ENCODE results near the gene FANCG.

FANCG gene

GRCh38 chr9:35074141-35074540 lies 5.6 kb downstream of the FANCG start:
- WGBS (ENCODE audit: insufficient coverage): 98% methylated on average over 6 of the region's 6 CpGs
- POLR2A ChIA-PET: no interaction called here
- H3K9me3 ChIP-seq (ENCODE audit: control extremely low read depth in 1 of 5, control insufficient read depth in 4 of 5, insufficient read depth in 2 of 5, low read depth in 1 of 5, low read length in 4 of 5): no peaks in the 10 kb centered on the region

DNA sequence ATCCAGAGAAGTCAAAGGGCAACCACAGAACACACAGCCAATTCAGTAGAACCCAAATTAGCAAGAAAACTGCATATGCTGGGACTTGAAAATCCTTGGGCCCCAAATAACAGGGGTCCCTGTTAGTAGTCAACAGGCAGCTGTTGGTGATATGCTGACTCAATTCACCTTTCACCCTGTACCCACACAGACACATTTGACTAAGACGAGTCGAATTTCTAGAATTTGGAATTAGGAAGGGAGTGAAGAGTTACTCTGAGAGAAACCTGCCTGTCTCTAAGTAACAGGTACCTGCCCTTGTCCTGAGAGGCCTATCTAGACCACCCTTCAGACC lies 6.5 kb downstream of the FANCG start:
- ChIA-PET POLR2A (no interaction called here), CTCF (no interaction called here)
- H3K9me3 ChIP-seq (ENCODE audit: control extremely low read depth in 1 of 5, control insufficient read depth in 4 of 5, insufficient read depth in 2 of 5, low read depth in 1 of 5, low read length in 4 of 5): no peaks in the 10 kb centered on the region
- H3K4me1 ChIP-seq (ENCODE audit: control extremely low read depth in 1 of 4, control insufficient read depth in 4 of 4, insufficient read depth in 4 of 4, low read length in 3 of 4): peaks cover 20 to 41% (median 30%) of the 10 kb centered on the region in 4 experiments
- no CpG with 5 or more reads among the region's 2 CpGs for WGBS (ENCODE audit: insufficient coverage)
- H3K27ac ChIP-seq (ENCODE audit: insufficient read depth in 1 of 2, low read depth in 1 of 2, low read length in 2 of 2, poor library complexity in 1 of 2, severe bottlenecking in 2 of 2): peak overlapping the region; percentile 98 to 99
- no peaks in the 10 kb centered on the region for H3K27me3 ChIP-seq (replicated peaks in 2 of 5; ENCODE audit: control insufficient read depth in 4 of 5, insufficient read depth in 5 of 5, low read length in 4 of 5)
- no peak for DNase-seq
- peak overlapping the region in 4 of 7 experiments; percentile 83 to 97 (median 91) for H3K4me3 ChIP-seq (ENCODE audit: control insufficient read depth in 1 of 7, extremely low read depth in 1 of 7, insufficient read depth in 4 of 7, low read depth in 2 of 7, low read length in 6 of 7)
- H3K36me3 ChIP-seq (ENCODE audit: control insufficient read depth in 4 of 4, insufficient read depth in 4 of 4, low read length in 3 of 4): peaks cover 9 to 71% (median 25%) of the 10 kb centered on the region in 4 experiments

More at GRCh38 chr9:35074141-35074540, 5.6 kb downstream of the FANCG start:
- DNase-seq: no peak
- no peaks in the 10 kb centered on the region for H3K27me3 ChIP-seq (replicated peaks in 2 of 5; ENCODE audit: control insufficient read depth in 4 of 5, insufficient read depth in 5 of 5, low read length in 4 of 5)
- peaks cover 7 to 65% (median 24%) of the 10 kb centered on the region in 4 experiments for H3K36me3 ChIP-seq (ENCODE audit: control insufficient read depth in 4 of 4, insufficient read depth in 4 of 4, low read length in 3 of 4)
- CTCF ChIA-PET: no interaction called here
- no peak overlapping the region for H3K4me3 ChIP-seq (ENCODE audit: control insufficient read depth in 1 of 7, extremely low read depth in 1 of 7, insufficient read depth in 4 of 7, low read depth in 2 of 7, low read length in 6 of 7)
- H3K4me1 ChIP-seq (ENCODE audit: control extremely low read depth in 1 of 4, control insufficient read depth in 4 of 4, insufficient read depth in 4 of 4, low read length in 3 of 4): peaks cover 22 to 42% (median 39%) of the 10 kb centered on the region in 4 experiments
- H3K27ac ChIP-seq (ENCODE audit: insufficient read depth in 1 of 2, low read depth in 1 of 2, low read length in 2 of 2, poor library complexity in 1 of 2, severe bottlenecking in 2 of 2): no peak overlapping the region

- Histone ChIP-seq H3K36me3 (ENCODE audit: control insufficient read depth in 4 of 4, insufficient read depth in 4 of 4, low read length in 3 of 4) (peaks cover 11 to 73% (median 31%) of the 10 kb centered on the region in 4 experiments), H3K4me3 (ENCODE audit: control insufficient read depth in 1 of 7, extremely low read depth in 1 of 7, insufficient read depth in 4 of 7, low read depth in 2 of 7, low read length in 6 of 7) (peak within 1 kb of the TSS; percentile 83 to 98 (median 92)), H3K27ac (ENCODE audit: insufficient read depth in 1 of 2, low read depth in 1 of 2, low read length in 2 of 2, poor library complexity in 1 of 2, severe bottlenecking in 2 of 2) (peak within 1 kb of the TSS; percentile 98 to 99), H3K9me3 (ENCODE audit: control extremely low read depth in 1 of 5, control insufficient read depth in 4 of 5, insufficient read depth in 2 of 5, low read depth in 1 of 5, low read length in 4 of 5) (no peaks in the 10 kb centered on the region), H3K4me1 (ENCODE audit: control extremely low read depth in 1 of 4, control insufficient read depth in 4 of 4, insufficient read depth in 4 of 4, low read length in 3 of 4) (peaks cover 20 to 38% (median 25%) of the 10 kb centered on the region in 4 experiments), H3K27me3 (replicated peaks in 2 of 5; ENCODE audit: control insufficient read depth in 4 of 5, insufficient read depth in 5 of 5, low read length in 4 of 5) (no peaks in the 10 kb centered on the region)
- peak; percentile 98 to 99 (median 99) for DNase-seq
- WGBS (ENCODE audit: insufficient coverage): 2% methylated on average over 45 of the region's 54 CpGs
- ChIA-PET CTCF (interaction anchor here (1.0 to 4.1 kb wide), 7 partner anchors 8 to 43 kb away, joined by 3 to 27 read pairs (median 7); partner anchors contain the start of genes ATOSB, FANCG and PIGO), POLR2A (interaction anchor here (0.8 to 2.5 kb wide), 10 partner anchors 8 to 655 kb away, joined by 3 to 10 read pairs (median 4); partner anchors contain the start of genes FANCG and STOML2)
These were observed 7.1 kb downstream of the FANCG start, which contains the start of gene VCP for GRCh38 chr9:35072461-35073278. Gene VCP, minus strand, starts transcription at chr9:35072625. Its CDS starts 272 bp downstream, at chr9:35072353.

DNA sequence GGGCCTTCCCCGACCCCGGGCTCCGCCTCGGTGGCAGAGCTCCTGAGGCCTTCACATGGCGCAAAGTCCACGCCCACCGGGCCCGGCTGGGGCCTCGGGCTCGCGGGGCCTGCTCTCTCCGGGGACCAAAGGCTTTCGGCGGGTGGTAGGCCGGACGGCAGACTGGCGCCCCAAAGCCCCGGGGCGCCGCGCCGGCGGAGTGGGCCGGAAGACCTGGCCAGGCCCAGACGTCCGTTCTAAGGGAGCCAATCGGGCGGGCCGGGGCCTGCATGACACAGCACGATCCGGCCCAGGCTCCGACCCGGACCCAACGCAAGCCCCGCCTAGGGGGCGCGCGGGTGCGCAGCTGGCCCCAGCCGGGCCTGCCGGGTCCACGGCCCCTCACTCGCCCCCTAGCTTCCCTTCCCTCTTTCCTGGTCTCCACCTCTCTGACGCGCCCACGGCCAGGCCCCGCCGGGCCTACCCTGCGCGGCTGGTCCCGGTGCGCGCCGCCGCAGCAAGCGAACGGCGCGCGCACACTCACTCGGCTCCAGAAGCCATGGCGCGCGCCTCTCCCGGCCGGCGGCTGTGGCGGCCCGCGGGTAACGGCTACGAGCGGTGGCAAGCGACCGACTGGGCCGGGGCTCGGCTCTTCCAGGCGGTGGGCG lies 7.8 kb downstream of the FANCG start:
- no peaks in the 10 kb centered on the region for H3K9me3 ChIP-seq (ENCODE audit: control extremely low read depth in 1 of 5, control insufficient read depth in 4 of 5, insufficient read depth in 2 of 5, low read depth in 1 of 5, low read length in 4 of 5)
- peak overlapping the region; percentile 98 to 99 for H3K27ac ChIP-seq (ENCODE audit: insufficient read depth in 1 of 2, low read depth in 1 of 2, low read length in 2 of 2, poor library complexity in 1 of 2, severe bottlenecking in 2 of 2)
- peaks cover 14 to 73% (median 37%) of the 10 kb centered on the region in 4 experiments for H3K36me3 ChIP-seq (ENCODE audit: control insufficient read depth in 4 of 4, insufficient read depth in 4 of 4, low read length in 3 of 4)
- peak; percentile 93 to 96 (median 95) for DNase-seq
- H3K4me1 ChIP-seq (ENCODE audit: control extremely low read depth in 1 of 4, control insufficient read depth in 4 of 4, insufficient read depth in 4 of 4, low read length in 3 of 4): peaks cover 20 to 38% (median 25%) of the 10 kb centered on the region in 4 experiments
- H3K4me3 ChIP-seq (ENCODE audit: control insufficient read depth in 1 of 7, extremely low read depth in 1 of 7, insufficient read depth in 4 of 7, low read depth in 2 of 7, low read length in 6 of 7): peak overlapping the region; percentile 83 to 98 (median 92)
- H3K27me3 ChIP-seq (replicated peaks in 2 of 5; ENCODE audit: control insufficient read depth in 4 of 5, insufficient read depth in 5 of 5, low read length in 4 of 5): no peaks in the 10 kb centered on the region
- POLR2A ChIA-PET: interaction anchor here (0.8 to 2.5 kb wide), 12 partner anchors 9 to 656 kb away, joined by 3 to 10 read pairs (median 4); partner anchors contain the start of genes FANCG and STOML2
- WGBS (ENCODE audit: insufficient coverage): 0% methylated on average over 50 of the region's 79 CpGs
- CTCF ChIA-PET: interaction anchor here (1.0 to 4.1 kb wide), 9 partner anchors 9 to 44 kb away, joined by 3 to 27 read pairs (median 6); partner anchors contain the start of genes ATOSB, FANCG and PIGO

DNA sequence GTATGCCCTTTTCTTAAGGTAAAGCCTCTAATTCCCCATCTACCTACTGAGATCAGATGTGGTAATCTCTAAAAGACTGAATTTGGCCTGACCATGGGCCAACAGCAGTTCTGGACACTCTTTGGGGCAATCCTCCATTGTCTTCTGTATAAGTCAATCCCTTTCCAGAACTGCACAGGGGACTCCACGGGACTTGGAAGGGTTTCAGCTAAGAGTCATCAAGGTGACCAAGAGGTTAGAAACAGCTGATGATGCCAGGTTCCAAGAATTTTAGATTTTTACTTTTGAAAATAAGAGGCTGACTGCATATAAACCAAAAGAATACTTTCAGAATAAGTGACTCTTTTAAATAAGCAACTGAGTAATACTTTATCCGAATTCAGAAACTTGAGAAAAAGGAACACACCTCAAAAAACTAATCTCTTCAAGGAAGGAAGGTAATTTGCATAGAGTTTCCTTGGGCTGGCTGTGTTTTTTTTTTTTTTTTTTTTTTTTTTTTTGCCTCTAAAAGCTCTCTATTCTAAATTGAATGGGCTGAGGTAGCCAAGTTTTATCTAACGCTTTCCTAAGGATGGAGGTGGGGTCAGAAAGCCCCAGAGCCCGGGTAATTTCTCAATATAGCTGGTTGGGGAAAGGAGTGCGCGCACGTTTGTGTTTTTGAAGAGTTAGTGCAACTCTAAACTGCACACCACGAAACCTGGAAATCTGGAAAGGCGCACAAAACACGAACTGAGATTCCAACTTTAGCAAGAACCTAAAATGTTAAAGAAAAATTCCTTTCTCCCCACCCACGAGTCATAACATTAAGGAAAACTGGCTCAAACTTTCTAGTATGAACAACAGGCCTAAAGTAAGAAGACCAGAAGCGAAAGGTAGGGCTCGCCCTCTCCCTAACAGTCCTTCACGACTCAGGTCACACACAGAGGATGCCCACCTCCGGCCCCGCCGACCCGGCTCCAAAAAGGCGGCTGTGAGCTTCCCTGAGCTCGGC lies 8.6 kb downstream of the FANCG start:
- Histone ChIP-seq H3K4me3 (ENCODE audit: control insufficient read depth in 1 of 7, extremely low read depth in 1 of 7, insufficient read depth in 4 of 7, low read depth in 2 of 7, low read length in 6 of 7) (peak overlapping the region; percentile 83 to 98 (median 92)), H3K9me3 (ENCODE audit: control extremely low read depth in 1 of 5, control insufficient read depth in 4 of 5, insufficient read depth in 2 of 5, low read depth in 1 of 5, low read length in 4 of 5) (no peaks in the 10 kb centered on the region), H3K36me3 (ENCODE audit: control insufficient read depth in 4 of 4, insufficient read depth in 4 of 4, low read length in 3 of 4) (peaks cover 19 to 70% (median 40%) of the 10 kb centered on the region in 4 experiments), H3K27me3 (replicated peaks in 2 of 5; ENCODE audit: control insufficient read depth in 4 of 5, insufficient read depth in 5 of 5, low read length in 4 of 5) (no peaks in the 10 kb centered on the region), H3K4me1 (ENCODE audit: control extremely low read depth in 1 of 4, control insufficient read depth in 4 of 4, insufficient read depth in 4 of 4, low read length in 3 of 4) (peaks cover 20 to 38% (median 25%) of the 10 kb centered on the region in 4 experiments), H3K27ac (ENCODE audit: insufficient read depth in 1 of 2, low read depth in 1 of 2, low read length in 2 of 2, poor library complexity in 1 of 2, severe bottlenecking in 2 of 2) (peak overlapping the region; percentile 98 to 99)
- under 1% methylated on average over 14 of the region's 20 CpGs for WGBS (ENCODE audit: insufficient coverage)
- ChIA-PET POLR2A (interaction anchor here (0.9 to 2.5 kb wide), 10 partner anchors 9 to 657 kb away, joined by 3 to 10 read pairs (median 6); partner anchors contain the start of genes FANCG and STOML2), CTCF (interaction anchor here (0.8 to 4.1 kb wide), 12 partner anchors 8 to 614 kb away, joined by 3 to 27 read pairs (median 6); partner anchors contain the start of genes FANCG and PIGO)
- no peak for DNase-seq

GRCh38 chr9:35069020-35069419 lies 10.7 kb downstream of the FANCG start:
- ChIA-PET CTCF (interaction anchor here (0.9 to 4.1 kb wide), 8 partner anchors 10 to 48 kb away, joined by 3 to 21 read pairs (median 4); partner anchors contain the start of gene FANCG), POLR2A (interaction anchor here (0.6 to 1.1 kb wide), 2 partner anchors 12 to 14 kb away, joined by 3 read pairs; no protein-coding TSS in a partner anchor)
- no peak for DNase-seq
- Histone ChIP-seq H3K36me3 (ENCODE audit: control insufficient read depth in 4 of 4, insufficient read depth in 4 of 4, low read length in 3 of 4) (peaks cover 26 to 66% (median 40%) of the 10 kb centered on the region in 4 experiments), H3K4me1 (ENCODE audit: control extremely low read depth in 1 of 4, control insufficient read depth in 4 of 4, insufficient read depth in 4 of 4, low read length in 3 of 4) (peaks cover 20 to 38% (median 25%) of the 10 kb centered on the region in 4 experiments), H3K9me3 (ENCODE audit: control extremely low read depth in 1 of 5, control insufficient read depth in 4 of 5, insufficient read depth in 2 of 5, low read depth in 1 of 5, low read length in 4 of 5) (no peaks in the 10 kb centered on the region), H3K4me3 (ENCODE audit: control insufficient read depth in 1 of 7, extremely low read depth in 1 of 7, insufficient read depth in 4 of 7, low read depth in 2 of 7, low read length in 6 of 7) (peak overlapping the region in 1 of 7 experiments; percentile 26), H3K27me3 (replicated peaks in 2 of 5; ENCODE audit: control insufficient read depth in 4 of 5, insufficient read depth in 5 of 5, low read length in 4 of 5) (no peaks in the 10 kb centered on the region), H3K27ac (ENCODE audit: insufficient read depth in 1 of 2, low read depth in 1 of 2, low read length in 2 of 2, poor library complexity in 1 of 2, severe bottlenecking in 2 of 2) (no peak overlapping the region)
- WGBS (ENCODE audit: insufficient coverage): 95% methylated on average over 3 of the region's 4 CpGs

All from common myeloid progenitor, CD34-positive (primary cell).